GM18858 (cell line): ENCODE results near the gene MINDY4.

ENCODE experiments used
- ATAC-seq: cut with Tn5 transposase; IDR thresholded peaks from one replicate; pipeline ENCODE4 v1.9.1; 2021; ENCODE audit not compliant: unreplicated experiment

Gene MINDY4

GRCh38 chr7:30771174-30771879, at the start of gene MINDY4:
Gene MINDY4, plus strand, starts transcription at chr7:30771417. Its CDS starts 77 bp downstream, at chr7:30771494.
- peak; percentile 67 for ATAC-seq

- no peak for ATAC-seq
Measured at GRCh38 chr7:30722187-30722586, 49.0 kb upstream of the MINDY4 start.

GRCh38 chr7:30722671-30723070, 48.5 kb upstream of the MINDY4 start:
- ATAC-seq = no peak

GRCh38 chr7:30723776-30724175, 47.4 kb upstream of the MINDY4 start:
- no peak for ATAC-seq

GRCh38 chr7:30726296-30727006, 44.8 kb upstream of the MINDY4 start:
- ATAC-seq = no peak

- no peak for ATAC-seq
Measured at GRCh38 chr7:30727061-30727945, 43.9 kb upstream of the MINDY4 start.

- no peak for ATAC-seq
Measured at GRCh38 chr7:30728591-30729100, 42.6 kb upstream of the MINDY4 start.

- no peak for ATAC-seq
Measured at GRCh38 chr7:30729642-30730041, 41.6 kb upstream of the MINDY4 start.

- no peak for ATAC-seq
Measured at GRCh38 chr7:30730097-30730496, 41.1 kb upstream of the MINDY4 start.

- ATAC-seq = no peak
Measured at GRCh38 chr7:30730996-30731395, 40.2 kb upstream of the MINDY4 start.

GRCh38 chr7:30731581-30731980, 39.6 kb upstream of the MINDY4 start:
- no peak for ATAC-seq

- no peak for ATAC-seq
Measured at GRCh38 chr7:30732606-30733005, 38.6 kb upstream of the MINDY4 start.

- ATAC-seq = no peak
Measured at GRCh38 chr7:30733216-30733615, 38.0 kb upstream of the MINDY4 start.

GRCh38 chr7:30733691-30734090, 37.5 kb upstream of the MINDY4 start:
- ATAC-seq = no peak

GRCh38 chr7:30734497-30734896, 36.7 kb upstream of the MINDY4 start:
- ATAC-seq = no peak

GRCh38 chr7:30735631-30736030, 35.6 kb upstream of the MINDY4 start:
- no peak for ATAC-seq

GRCh38 chr7:30736291-30736690, 34.9 kb upstream of the MINDY4 start:
- no peak for ATAC-seq

GRCh38 chr7:30738026-30738915, 32.9 kb upstream of the MINDY4 start:
- ATAC-seq = no peak

- no peak for ATAC-seq
Measured at GRCh38 chr7:30739691-30740090, 31.5 kb upstream of the MINDY4 start.

GRCh38 chr7:30740417-30741181, 30.6 kb upstream of the MINDY4 start:
- ATAC-seq = peak; percentile 60
